C4-2B (cell line): ENCODE results near the gene HMGXB3.

Source experiments
- H3K27ac ChIP-seq: fragments of 450-650 bp; 2 replicates; pipeline ENCODE4 v1.5.1; 2017
- ZFX ChIP-seq: fragments of 450-650 bp; IDR thresholded peaks from 2 replicates; pipeline ENCODE4 v1.6.1; 2017
- TF ChIP-seq, protein P1 (sequence below): fragments of 450-650 bp; conservative IDR thresholded peaks from 2 replicates; pipeline ENCODE4 v1.5.1; 2017; ENCODE audit warnings: mild to moderate bottlenecking

HMGXB3 gene

GRCh38 chr5:149990518-149991376 lies 9.8 kb upstream of the HMGXB3 start:
- TF ChIP-seq, protein P1, sequence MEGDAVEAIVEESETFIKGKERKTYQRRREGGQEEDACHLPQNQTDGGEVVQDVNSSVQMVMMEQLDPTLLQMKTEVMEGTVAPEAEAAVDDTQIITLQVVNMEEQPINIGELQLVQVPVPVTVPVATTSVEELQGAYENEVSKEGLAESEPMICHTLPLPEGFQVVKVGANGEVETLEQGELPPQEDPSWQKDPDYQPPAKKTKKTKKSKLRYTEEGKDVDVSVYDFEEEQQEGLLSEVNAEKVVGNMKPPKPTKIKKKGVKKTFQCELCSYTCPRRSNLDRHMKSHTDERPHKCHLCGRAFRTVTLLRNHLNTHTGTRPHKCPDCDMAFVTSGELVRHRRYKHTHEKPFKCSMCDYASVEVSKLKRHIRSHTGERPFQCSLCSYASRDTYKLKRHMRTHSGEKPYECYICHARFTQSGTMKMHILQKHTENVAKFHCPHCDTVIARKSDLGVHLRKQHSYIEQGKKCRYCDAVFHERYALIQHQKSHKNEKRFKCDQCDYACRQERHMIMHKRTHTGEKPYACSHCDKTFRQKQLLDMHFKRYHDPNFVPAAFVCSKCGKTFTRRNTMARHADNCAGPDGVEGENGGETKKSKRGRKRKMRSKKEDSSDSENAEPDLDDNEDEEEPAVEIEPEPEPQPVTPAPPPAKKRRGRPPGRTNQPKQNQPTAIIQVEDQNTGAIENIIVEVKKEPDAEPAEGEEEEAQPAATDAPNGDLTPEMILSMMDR: peak; percentile 97
- TF ChIP-seq ZFX: no peak
- H3K27ac ChIP-seq: no peak overlapping the region

DNA sequence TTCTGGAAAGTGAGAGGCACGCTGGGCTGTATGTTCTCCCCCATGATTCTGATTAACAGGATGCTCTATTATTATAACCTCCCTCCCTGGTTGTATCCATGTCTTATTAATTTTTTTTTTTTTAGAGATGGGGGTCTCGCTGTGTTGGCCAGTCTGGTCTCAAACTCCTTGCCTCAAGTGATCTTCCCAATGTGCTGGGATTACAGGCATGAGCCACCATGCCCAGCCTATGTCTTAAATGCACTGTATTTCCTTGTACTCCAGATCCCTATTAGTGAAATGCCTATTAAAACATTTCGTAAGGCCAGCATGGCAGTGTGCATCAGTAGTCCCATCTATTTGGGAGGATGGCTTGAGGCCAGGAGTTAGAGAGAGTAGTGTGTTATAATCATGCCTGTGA lies 7.1 kb upstream of the HMGXB3 start:
- TF ChIP-seq, protein P1: no peak

DNA sequence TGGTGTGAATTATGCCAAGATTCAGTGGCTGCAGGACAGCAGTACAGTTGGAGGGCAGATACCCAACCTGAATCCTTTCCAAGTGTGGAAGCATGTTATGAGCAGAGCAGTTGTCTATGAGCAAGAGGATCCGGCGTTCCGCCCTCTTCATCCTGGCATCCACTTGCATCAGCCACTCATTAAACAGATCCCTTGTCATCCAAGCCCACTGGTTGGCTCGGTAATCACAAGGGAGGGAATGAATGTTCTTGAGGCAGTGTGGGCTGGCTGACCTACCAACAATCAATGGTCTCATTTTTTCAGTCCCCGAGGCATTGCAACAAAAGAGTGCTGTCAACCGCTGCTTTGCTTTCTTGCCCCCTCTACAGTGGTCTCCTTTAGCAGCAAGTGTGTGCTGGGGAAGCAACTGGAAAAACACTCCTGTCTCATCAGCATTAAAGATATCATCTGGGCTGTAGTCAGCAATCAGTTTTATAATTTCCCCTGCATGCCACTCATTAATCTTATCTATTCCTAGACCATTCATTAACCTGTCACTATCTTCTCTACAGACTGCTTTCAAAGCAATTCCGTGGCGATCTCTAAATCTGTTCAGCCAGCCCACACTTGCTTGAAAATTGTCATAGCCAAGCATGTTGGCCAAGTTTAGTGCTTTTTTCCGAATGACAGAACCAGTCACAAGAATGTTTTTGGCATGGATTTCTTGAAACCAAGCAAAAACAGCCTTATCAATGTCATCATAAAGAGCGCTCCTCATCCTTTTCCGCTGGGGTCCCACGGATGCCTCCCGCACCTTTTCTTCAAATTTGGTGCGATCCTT lies 4.9 kb upstream of the HMGXB3 start:
- H3K27ac ChIP-seq: peak overlapping the region; percentile 96
- TF ChIP-seq, protein P1: no peak
- no peak for TF ChIP-seq ZFX

More for the DNA sequence above, 7.1 kb upstream of the HMGXB3 start:
- no peak overlapping the region for H3K27ac ChIP-seq

DNA sequence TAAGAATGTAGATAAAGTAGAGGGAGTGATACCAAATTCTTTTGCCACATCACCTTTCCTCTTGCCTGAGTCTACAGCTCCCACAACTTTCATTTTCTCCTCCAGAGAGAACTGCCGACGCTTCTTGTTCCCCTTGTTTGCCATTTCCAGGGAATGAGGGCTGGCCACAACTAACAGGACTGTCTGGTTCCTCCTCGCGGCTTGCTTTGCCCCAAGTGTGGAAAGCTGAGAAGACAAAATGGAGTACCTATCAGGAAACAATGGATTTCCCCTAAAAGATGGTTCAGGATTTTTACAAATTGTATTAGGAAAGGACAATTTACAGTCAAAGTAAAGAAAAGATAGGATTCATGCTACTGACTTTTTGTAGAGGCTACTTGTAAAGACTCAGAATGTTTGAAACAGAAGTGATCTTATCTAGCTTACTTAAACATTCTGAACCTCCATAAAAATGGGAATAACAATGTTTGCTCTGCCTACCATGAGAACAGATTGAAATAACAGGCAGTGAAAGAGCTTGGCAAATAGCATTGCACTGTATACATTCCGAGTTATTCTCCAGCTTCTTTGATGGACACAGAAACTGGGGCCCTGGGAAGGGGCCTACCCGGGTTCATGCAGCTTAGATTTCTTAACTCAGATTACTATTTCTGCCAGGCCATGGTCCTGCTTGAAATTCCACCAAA lies 4.2 kb upstream of the HMGXB3 start:
- H3K27ac ChIP-seq: peak overlapping the region; percentile 96
- TF ChIP-seq ZFX: no peak
- TF ChIP-seq, protein P1: no peak

- TF ChIP-seq, protein P1: no peak
- TF ChIP-seq ZFX: no peak
- peak overlapping the region; percentile 96 for H3K27ac ChIP-seq
Measured at GRCh38 chr5:149998281-149998680, 2.3 kb upstream of the HMGXB3 start.

GRCh38 chr5:149999359-149999758 lies 1.2 kb upstream of the HMGXB3 start:
- H3K27ac ChIP-seq: peak overlapping the region; percentile 100; the same call in 1 of the 2 replicates
- no peak for TF ChIP-seq ZFX
- TF ChIP-seq, protein P1: no peak
